ENCODE results near the gene SOX1. TPM values are rescaled to one million over a fixed set of nuclear protein-coding genes. Genes with fewer than 3 reads are reported as not detected.

The SOX1 gene
- total RNA-seq (2022; extraction: Qiagen RNA extraction; ENCODE audit: low read depth) = not detected in 5 replicates

DNA sequence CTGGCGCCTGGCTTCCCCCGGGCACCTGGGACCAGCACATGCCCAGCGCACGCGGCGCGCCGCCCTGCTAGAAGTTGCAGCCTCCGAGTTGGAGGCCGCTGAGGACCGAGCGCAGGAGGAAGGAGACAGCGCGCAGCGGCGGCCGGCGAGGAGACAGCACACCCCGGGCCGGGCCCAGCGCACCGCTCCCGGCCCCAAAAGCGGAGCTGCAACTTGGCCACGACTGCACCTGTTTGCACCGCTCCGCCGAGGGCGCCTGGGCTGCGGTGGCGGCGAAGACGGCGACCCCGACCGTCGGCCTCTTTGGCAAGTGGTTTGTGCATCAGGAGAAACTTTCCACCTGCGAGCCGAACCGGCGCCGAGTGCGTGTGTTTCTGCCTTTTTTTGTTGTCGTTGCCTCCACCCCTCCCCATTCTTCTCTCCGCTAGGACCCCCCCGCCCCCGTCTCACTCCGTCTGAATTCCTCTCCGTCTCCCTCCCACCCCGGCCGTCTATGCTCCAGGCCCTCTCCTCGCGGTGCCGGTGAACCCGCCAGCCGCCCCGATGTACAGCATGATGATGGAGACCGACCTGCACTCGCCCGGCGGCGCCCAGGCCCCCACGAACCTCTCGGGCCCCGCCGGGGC, at the start of gene SOX1:
Gene SOX1, plus strand, starts transcription at position 34 of the 626 bp plus-strand sequence. Its CDS starts 510 bp downstream, at position 544.

